Thyroid gland (tissue), 4 donors: ENCODE results near the gene DCUN1D2. TPM values are rescaled to one million over a fixed set of nuclear protein-coding genes. Genes with fewer than 3 reads are reported as not detected.

Experiments
- DNase-seq, 2 donors: peaks; one replicate each; pipeline ENCODE4 v3.0.0-alpha.2; 2019
- H3K27ac ChIP-seq, 3 donors: fragments of 200-600 bp; sonication (generic); 1 replicate in 2 of 3; 2 replicates in 1 of 3; pipeline ENCODE4 v1.5.1; 2016 to 2019; ENCODE audit warnings: mild to moderate bottlenecking in 1 of 3, moderate library complexity in 1 of 3
- H3K27me3 ChIP-seq: fragments of 200-600 bp; sonication (generic); one replicate; pipeline ENCODE4 v1.5.1; 2019
- H3K36me3 ChIP-seq, 2 donors: fragments of 200-600 bp; sonication (generic); one replicate each; pipeline ENCODE4 v1.5.1; 2016 to 2019
- H3K4me1 ChIP-seq, 2 donors: fragments of 200-600 bp; sonication (generic); one replicate each; pipeline ENCODE4 v1.5.1; 2017 to 2019
- H3K4me3 ChIP-seq, 3 donors: fragments of 200-600 bp; sonication (generic); replicated peaks in 1 of 3; 1 replicate in 2 of 3; 2 replicates in 1 of 3; pipeline ENCODE4 v1.5.1; 2016; ENCODE audit warnings: mild to moderate bottlenecking in 1 of 3
- H3K9me3 ChIP-seq: fragments of 200-600 bp; sonication (generic); one replicate; pipeline ENCODE4 v1.5.1; 2017
- POLR2A ChIP-seq, 2 donors: fragments of 450-650 bp; IDR thresholded peaks; one replicate each; pipeline ENCODE4 v1.6.1; 2017; ENCODE audit warnings: antibody characterized with exemption in 2 of 2, mild to moderate bottlenecking in 2 of 2, moderate library complexity in 1 of 2
- WGBS, 2 donors: methylation state at CpG; one replicate each; pipeline ENCODE4 v1.1.5; 2017; 5-methylcytosine and 5-hydroxymethylcytosine counted together
- intact Hi-C: fragments of 100-400 bp; cut with DNase I; formaldehyde crosslinking; loops from one replicate; pipeline ENCODE4 v1.15.1; 2023
- total RNA-seq, 4 donors: library from RNA; depleted of rRNA; stranded (reverse); fragments of >200 nt; gene quantifications; one replicate each; pipeline ENCODE4 v1.2.3, GENCODE V29; 2016
- TF ChIP-seq, protein P1 (sequence below), 6 experiments: fragments of 200-600 bp in 3 of 6; fragments of 450-650 bp in 3 of 6; sonication (generic) in 3 of 6; IDR thresholded peaks; one replicate each; pipeline ENCODE4 v1.5.1; 2016 to 2019; ENCODE audit warnings: antibody characterized with exemption in 6 of 6, mild to moderate bottlenecking in 2 of 6, inconsistent platforms in 1 of 6, moderate library complexity in 1 of 6

Gene DCUN1D2
- total RNA-seq, 4 donors from 2014 or later: 8.8 to 15.3 (median 10.4) TPM

DNA sequence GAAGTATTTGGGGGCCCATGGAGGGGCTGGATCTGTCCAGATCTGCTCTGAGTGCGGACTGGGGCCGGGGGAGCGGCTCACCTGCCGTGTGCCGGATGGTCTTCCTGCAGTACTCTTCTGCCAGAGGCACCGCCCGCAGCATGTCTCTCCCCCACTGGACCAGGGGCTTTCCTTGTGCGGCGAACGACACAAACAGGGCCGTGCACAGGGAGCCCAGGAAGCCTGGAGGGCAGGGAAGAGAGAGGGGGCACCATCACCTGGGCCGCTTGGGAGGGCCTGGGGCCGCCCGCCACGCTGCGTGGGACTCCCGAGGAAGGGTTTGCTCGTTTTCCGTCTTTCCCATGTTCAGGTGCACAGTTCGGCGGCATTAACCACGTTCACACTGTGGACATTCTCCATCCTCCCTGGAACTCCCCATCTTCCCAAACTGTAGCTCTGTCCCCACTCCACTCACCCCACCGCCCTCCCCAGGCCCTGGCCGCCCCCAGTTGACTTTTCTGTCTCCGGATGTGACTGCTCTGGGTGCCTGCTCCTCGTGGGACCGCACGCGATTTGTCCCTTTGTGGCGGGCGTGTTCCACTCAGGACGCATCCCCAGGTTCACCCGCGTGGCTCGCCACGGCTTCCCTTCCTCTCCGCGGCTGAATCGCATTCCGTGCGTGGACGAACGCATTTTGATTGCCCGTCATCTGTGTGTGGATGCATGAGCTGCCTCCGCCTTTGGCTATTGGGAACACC, 61.5 kb downstream of the DCUN1D2 start:
- Histone ChIP-seq H3K27ac (no peak overlapping the region), H3K27me3 (no peaks in the 10 kb centered on the region), H3K36me3 (no peaks in the 10 kb centered on the region), H3K4me3 (no peak overlapping the region), H3K9me3 (no peaks in the 10 kb centered on the region), H3K4me1 (no peaks in the 10 kb centered on the region)
- WGBS, 2 donors: 95% methylated on average over 42 of the region's 45 CpGs
- intact Hi-C loops: no loop called here
- DNase-seq: no peak
- TF ChIP-seq, protein P1, sequence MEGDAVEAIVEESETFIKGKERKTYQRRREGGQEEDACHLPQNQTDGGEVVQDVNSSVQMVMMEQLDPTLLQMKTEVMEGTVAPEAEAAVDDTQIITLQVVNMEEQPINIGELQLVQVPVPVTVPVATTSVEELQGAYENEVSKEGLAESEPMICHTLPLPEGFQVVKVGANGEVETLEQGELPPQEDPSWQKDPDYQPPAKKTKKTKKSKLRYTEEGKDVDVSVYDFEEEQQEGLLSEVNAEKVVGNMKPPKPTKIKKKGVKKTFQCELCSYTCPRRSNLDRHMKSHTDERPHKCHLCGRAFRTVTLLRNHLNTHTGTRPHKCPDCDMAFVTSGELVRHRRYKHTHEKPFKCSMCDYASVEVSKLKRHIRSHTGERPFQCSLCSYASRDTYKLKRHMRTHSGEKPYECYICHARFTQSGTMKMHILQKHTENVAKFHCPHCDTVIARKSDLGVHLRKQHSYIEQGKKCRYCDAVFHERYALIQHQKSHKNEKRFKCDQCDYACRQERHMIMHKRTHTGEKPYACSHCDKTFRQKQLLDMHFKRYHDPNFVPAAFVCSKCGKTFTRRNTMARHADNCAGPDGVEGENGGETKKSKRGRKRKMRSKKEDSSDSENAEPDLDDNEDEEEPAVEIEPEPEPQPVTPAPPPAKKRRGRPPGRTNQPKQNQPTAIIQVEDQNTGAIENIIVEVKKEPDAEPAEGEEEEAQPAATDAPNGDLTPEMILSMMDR (IDR thresholded peaks at IDR 0.05): no peak
- TF ChIP-seq POLR2A (IDR thresholded peaks at IDR 0.05): no peak

GRCh38 chr13:113428469-113428865, 62.0 kb downstream of the DCUN1D2 start:
- Histone ChIP-seq H3K4me1 (no peaks in the 10 kb centered on the region), H3K4me3 (no peak overlapping the region), H3K27ac (no peak overlapping the region), H3K27me3 (no peaks in the 10 kb centered on the region), H3K9me3 (no peaks in the 10 kb centered on the region), H3K36me3 (no peaks in the 10 kb centered on the region)
- no peak for TF ChIP-seq POLR2A (IDR thresholded peaks at IDR 0.05)
- TF ChIP-seq, protein P1 (IDR thresholded peaks at IDR 0.05): no peak
- intact Hi-C loops: no loop called here
- WGBS, 2 donors: 91 to 92% methylated on average over 5 to 9 of the region's 17 CpGs
- DNase-seq: no peak

- Histone ChIP-seq H3K27ac (no peak overlapping the region), H3K4me3 (no peak overlapping the region), H3K4me1 (no peaks in the 10 kb centered on the region), H3K27me3 (no peaks in the 10 kb centered on the region), H3K9me3 (no peaks in the 10 kb centered on the region), H3K36me3 (no peaks in the 10 kb centered on the region)
- intact Hi-C loops: no loop called here
- 83 to 87% methylated on average over 30 to 31 of the region's 31 CpGs for WGBS, 2 donors
- TF ChIP-seq POLR2A (IDR thresholded peaks at IDR 0.05): no peak
- TF ChIP-seq, protein P1 (IDR thresholded peaks at IDR 0.05): no peak
- DNase-seq: no peak
These were observed 62.7 kb downstream of the DCUN1D2 start for GRCh38 chr13:113427562-113428468.

DNA sequence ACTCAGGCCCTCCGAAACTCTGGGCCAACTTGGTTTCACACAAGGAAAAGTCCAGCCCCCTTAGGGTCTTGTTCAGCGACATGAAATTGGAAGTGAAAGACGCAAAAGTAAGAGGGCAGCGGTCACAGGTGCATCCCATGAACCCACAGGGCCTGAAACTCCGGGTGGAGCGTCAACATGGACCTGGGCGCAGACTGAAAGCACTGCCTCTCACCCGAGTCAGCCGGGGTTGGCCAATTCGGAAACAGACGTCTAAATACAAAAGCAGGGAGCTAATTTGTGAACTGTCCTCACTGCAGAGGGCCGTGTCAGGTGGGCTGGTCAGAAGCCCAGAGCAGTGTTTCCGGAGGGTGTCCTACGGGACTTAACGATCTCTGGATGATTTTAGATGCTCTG, 63.9 kb downstream of the DCUN1D2 start:
- Histone ChIP-seq H3K4me1 (no peaks in the 10 kb centered on the region), H3K9me3 (no peaks in the 10 kb centered on the region), H3K4me3 (no peak overlapping the region), H3K27ac (no peak overlapping the region), H3K27me3 (no peaks in the 10 kb centered on the region), H3K36me3 (no peaks in the 10 kb centered on the region)
- 87 to 94% methylated on average over 15 of the region's 15 CpGs for WGBS, 2 donors
- DNase-seq: no peak
- no peak for TF ChIP-seq POLR2A (IDR thresholded peaks at IDR 0.05)
- TF ChIP-seq, protein P1 (IDR thresholded peaks at IDR 0.05): no peak
- intact Hi-C loops: no loop called here
